Duodenal mucosa (tissue), 2 donors: ENCODE results near the gene MICAL2.

ENCODE experiments used
- H3K27ac ChIP-seq: one replicate; pipeline ENCODE4 v1.7.0; 2013; ENCODE audit warnings: low read depth, low read length
- H3K27me3 ChIP-seq, 2 donors: one replicate each; pipeline ENCODE4 v1.7.0; 2013; ENCODE audit warnings: low read length in 2 of 2, control low read depth in 1 of 2; ENCODE audit not compliant: insufficient read depth in 2 of 2, control insufficient read depth in 1 of 2
- H3K36me3 ChIP-seq, 2 donors: one replicate each; pipeline ENCODE4 v1.7.0; 2013; ENCODE audit warnings: low read length in 2 of 2, control low read depth in 1 of 2; ENCODE audit not compliant: insufficient read depth in 2 of 2, control insufficient read depth in 1 of 2
- H3K4me1 ChIP-seq, 2 donors: one replicate each; pipeline ENCODE4 v1.7.0; 2013; ENCODE audit warnings: low read length in 2 of 2, control low read depth in 1 of 2; ENCODE audit not compliant: insufficient read depth in 2 of 2, control insufficient read depth in 1 of 2
- H3K4me3 ChIP-seq, 2 donors: one replicate each; pipeline ENCODE4 v1.7.0; 2013; ENCODE audit warnings: low read length in 2 of 2, low read depth in 1 of 2
- H3K9ac ChIP-seq, 2 donors: one replicate each; pipeline ENCODE4 v1.7.0; 2013; ENCODE audit warnings: low read length in 2 of 2, low read depth in 1 of 2
- H3K9me3 ChIP-seq, 2 donors: one replicate each; pipeline ENCODE4 v1.7.0; 2013; ENCODE audit warnings: low read length in 2 of 2, control low read depth in 1 of 2; ENCODE audit not compliant: control insufficient read depth in 1 of 2

The MICAL2 gene

GRCh38 chr11:12126344-12127019, 16.1 kb downstream of the MICAL2 start:
- Histone ChIP-seq H3K9me3 (no peaks in the 10 kb centered on the region), H3K4me3 (no peak overlapping the region), H3K27ac (no peak overlapping the region), H3K27me3 (no peaks in the 10 kb centered on the region), H3K36me3 (no peaks in the 10 kb centered on the region), H3K9ac (no peak overlapping the region), H3K4me1 (peaks cover 35 to 46% of the 10 kb centered on the region in 2 donors)

DNA sequence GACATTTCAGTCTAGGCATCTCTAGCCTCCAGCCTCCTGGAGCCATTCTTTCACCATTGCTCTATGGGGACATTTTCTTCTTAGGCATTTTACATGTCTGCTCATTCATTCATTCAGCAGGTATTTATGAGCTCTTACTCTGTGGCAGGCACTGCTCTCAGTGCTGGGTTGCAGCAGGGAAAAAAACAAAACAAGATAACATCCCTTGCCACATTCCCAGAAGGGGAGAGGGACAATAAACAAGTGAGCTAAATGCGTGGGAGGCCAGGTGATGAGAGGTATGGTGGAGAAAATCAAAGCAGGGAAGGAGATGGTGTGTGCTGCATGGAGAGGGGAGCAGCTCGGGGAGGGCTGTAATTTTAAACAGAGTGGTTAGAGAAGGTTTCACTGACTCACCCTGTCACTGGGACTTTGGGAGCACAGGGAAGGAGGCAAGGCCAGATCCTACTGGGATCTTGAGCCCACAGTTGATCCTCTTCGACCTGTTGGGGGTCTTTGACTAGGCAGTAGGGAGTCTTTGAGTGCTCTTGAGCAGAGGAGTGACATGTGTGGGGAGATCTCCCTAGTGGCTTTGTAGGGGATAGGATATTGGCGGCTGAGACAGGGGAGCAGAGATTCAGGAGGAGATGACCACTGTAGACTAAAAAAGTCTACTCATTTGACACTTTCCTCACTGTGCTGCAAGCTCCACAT, 17.0 kb downstream of the MICAL2 start:
- Histone ChIP-seq H3K4me3 (no peak overlapping the region), H3K36me3 (no peaks in the 10 kb centered on the region), H3K9ac (no peak overlapping the region), H3K27me3 (no peaks in the 10 kb centered on the region), H3K9me3 (no peaks in the 10 kb centered on the region), H3K27ac (no peak overlapping the region), H3K4me1 (peaks cover 39 to 46% of the 10 kb centered on the region in 2 donors)

- Histone ChIP-seq H3K4me1 (peaks cover 39 to 46% of the 10 kb centered on the region in 2 donors), H3K36me3 (no peaks in the 10 kb centered on the region), H3K9ac (no peak overlapping the region), H3K27me3 (no peaks in the 10 kb centered on the region), H3K9me3 (no peaks in the 10 kb centered on the region), H3K27ac (no peak overlapping the region), H3K4me3 (no peak overlapping the region)
Measured at GRCh38 chr11:12128301-12128751, 17.9 kb downstream of the MICAL2 start.

GRCh38 chr11:12129227-12129626, 18.8 kb downstream of the MICAL2 start:
- Histone ChIP-seq H3K9ac (no peak overlapping the region), H3K4me1 (peaks cover 43 to 48% of the 10 kb centered on the region in 2 donors), H3K27ac (no peak overlapping the region), H3K27me3 (no peaks in the 10 kb centered on the region), H3K36me3 (no peaks in the 10 kb centered on the region), H3K9me3 (no peaks in the 10 kb centered on the region), H3K4me3 (no peak overlapping the region)

- H3K9me3 ChIP-seq, result no peaks in the 10 kb centered on the region
- no peaks in the 10 kb centered on the region for H3K27me3 ChIP-seq
- H3K9ac ChIP-seq, result no peak overlapping the region
- H3K4me1 ChIP-seq, result peaks cover 31 to 41% of the 10 kb centered on the region in 2 donors
- no peaks in the 10 kb centered on the region for H3K36me3 ChIP-seq
- H3K4me3 ChIP-seq, result no peak overlapping the region
- no peak overlapping the region for H3K27ac ChIP-seq
Measured at GRCh38 chr11:12130180-12130980, 20.0 kb downstream of the MICAL2 start.

- Histone ChIP-seq H3K27ac (no peak overlapping the region), H3K9me3 (no peaks in the 10 kb centered on the region), H3K9ac (no peak overlapping the region), H3K36me3 (no peaks in the 10 kb centered on the region), H3K4me1 (peaks cover 23% of the 10 kb centered on the region in 2 donors), H3K27me3 (no peaks in the 10 kb centered on the region), H3K4me3 (no peak overlapping the region)
Measured at GRCh38 chr11:12131943-12132789, 21.8 kb downstream of the MICAL2 start.

DNA sequence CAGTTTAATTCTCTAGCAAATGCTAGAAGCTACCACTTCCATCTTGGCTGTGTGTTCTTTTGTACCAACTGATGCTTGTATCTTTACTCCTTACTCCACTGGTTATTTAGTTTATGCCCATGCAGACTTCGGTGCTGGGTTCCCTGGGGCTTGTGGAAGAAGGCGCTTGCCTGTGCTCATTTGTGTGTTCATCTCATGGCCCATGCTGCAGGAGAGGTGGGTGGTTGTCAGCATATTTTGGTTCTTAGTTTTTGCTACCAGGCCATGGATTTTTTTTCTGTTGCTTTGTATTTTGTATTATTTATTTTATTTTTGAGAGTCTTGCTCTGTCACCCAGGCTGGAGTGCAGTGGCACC, 22.4 kb downstream of the MICAL2 start:
- Histone ChIP-seq H3K27ac (no peak overlapping the region), H3K9ac (no peak overlapping the region), H3K36me3 (no peaks in the 10 kb centered on the region), H3K4me1 (peaks cover 22 to 23% of the 10 kb centered on the region in 2 donors), H3K9me3 (no peaks in the 10 kb centered on the region), H3K4me3 (no peak overlapping the region), H3K27me3 (no peaks in the 10 kb centered on the region)

DNA sequence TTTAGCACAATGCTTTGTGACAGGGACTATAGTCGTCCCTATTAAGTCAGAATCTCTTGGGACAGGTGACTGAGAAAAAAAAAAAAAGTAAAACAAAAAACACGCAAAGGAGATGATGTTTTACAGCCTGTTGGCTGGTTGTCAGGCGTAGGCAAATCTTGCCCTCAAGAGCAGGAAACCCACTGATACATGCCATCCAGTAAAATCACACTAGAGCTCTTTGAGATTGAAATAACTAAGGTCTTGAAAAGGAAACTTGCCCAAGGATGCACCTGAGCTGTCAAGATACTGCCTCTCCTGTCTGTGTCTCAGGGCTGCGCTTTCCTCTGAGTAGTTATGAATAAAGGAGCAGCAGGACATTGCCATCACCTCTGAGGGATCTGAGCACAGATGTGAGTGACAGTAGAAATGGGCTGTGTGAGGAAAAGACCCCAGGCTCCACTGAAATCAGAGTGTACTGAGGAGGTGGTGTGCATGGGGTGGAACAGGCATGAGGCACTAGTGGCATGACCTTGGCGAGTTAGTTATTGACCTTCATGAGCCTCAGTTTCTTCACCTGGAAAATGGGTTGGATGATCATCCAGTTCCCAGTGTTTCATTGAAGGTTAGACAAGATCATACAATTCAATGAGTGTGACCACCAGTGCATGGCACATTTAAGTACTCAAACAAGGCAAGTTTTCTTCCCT, 23.3 kb downstream of the MICAL2 start:
- H3K9me3 ChIP-seq, result no peaks in the 10 kb centered on the region
- H3K27ac ChIP-seq, result no peak overlapping the region
- H3K4me3 ChIP-seq, result no peak overlapping the region
- peaks cover 28 to 30% of the 10 kb centered on the region in 2 donors for H3K4me1 ChIP-seq
- no peak overlapping the region for H3K9ac ChIP-seq
- peaks cover 0 to 6% of the 10 kb centered on the region in 2 donors for H3K36me3 ChIP-seq
- H3K27me3 ChIP-seq, result no peaks in the 10 kb centered on the region

- H3K27ac ChIP-seq, result no peak overlapping the region
- no peaks in the 10 kb centered on the region for H3K27me3 ChIP-seq
- H3K4me1 ChIP-seq, result peaks cover 28 to 31% of the 10 kb centered on the region in 2 donors
- H3K9ac ChIP-seq, result no peak overlapping the region
- peaks cover 0 to 8% of the 10 kb centered on the region in 2 donors for H3K36me3 ChIP-seq
- H3K9me3 ChIP-seq, result no peaks in the 10 kb centered on the region
- no peak overlapping the region for H3K4me3 ChIP-seq
Measured at GRCh38 chr11:12134236-12134585, 23.8 kb downstream of the MICAL2 start.
